Measurements from ENCODE around the gene C6. TPM values are rescaled to one million over a fixed set of nuclear protein-coding genes. Genes with fewer than 3 reads are reported as not detected.

C6 gene
- total and polyA plus RNA-seq, 10 of the 15 experiments (the other 5 are each of a cell fraction or from before 2014, with no cell fraction given) = 0.31 TPM; not detected in 9

DNA sequence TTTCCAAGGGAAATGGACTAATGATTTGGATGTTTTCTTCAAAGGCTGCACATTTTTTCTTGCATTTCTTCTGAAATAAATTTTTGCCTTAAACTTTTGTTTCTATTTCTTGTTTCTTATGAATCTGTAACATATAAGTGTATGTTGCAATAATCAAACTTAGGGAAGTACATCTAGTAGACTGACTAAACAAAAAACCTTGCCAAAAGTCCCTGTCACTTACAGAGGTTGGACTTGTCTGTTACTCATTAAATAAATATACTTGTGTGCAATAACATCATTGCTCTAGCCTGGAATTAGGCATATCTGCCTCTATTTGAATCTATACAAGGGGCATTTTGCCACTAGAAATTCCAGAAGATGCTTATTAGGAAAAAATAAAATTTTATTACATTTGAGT, 56.6 kb downstream of the C6 start (continued):
- TF ChIP-seq, protein P1, sequence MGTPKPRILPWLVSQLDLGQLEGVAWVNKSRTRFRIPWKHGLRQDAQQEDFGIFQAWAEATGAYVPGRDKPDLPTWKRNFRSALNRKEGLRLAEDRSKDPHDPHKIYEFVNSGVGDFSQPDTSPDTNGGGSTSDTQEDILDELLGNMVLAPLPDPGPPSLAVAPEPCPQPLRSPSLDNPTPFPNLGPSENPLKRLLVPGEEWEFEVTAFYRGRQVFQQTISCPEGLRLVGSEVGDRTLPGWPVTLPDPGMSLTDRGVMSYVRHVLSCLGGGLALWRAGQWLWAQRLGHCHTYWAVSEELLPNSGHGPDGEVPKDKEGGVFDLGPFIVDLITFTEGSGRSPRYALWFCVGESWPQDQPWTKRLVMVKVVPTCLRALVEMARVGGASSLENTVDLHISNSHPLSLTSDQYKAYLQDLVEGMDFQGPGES (IDR thresholded peaks at IDR 0.05) = no peak

DNA sequence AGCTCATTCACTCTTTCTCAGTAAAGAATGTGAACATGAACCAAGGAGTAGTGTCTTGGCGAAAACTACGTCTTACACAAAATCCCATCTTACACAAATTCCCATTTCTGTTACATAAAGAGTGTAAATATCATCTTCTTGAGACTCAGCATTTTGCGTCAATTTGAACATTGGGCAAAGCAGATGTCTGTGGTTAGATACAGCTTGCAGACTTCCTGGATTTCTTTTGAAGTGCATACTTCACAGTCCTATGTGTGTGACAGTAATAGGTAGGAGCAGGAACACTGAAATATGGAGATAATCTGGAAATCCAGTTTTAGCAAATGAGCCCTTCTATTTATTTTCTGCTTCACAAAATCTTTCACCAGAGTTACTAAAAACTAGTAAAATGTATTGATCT, 58.8 kb downstream of the C6 start:
- no peak for DNase-seq (ENCODE audit: low read depth, low spot score)
- POLR2A ChIA-PET = no interaction called here
- Histone ChIP-seq H3K27ac (ENCODE audit: control insufficient read depth, insufficient read depth) (no peak overlapping the region), H3K4me1 (ENCODE audit: control insufficient read depth, insufficient read depth, low read length) (no peaks in the 10 kb centered on the region), H3K36me3 (ENCODE audit: control insufficient read depth in 2 of 2, insufficient read depth in 2 of 2, low read length in 1 of 2) (no peaks in the 10 kb centered on the region), H3K4me3 (no peak overlapping the region), H4K20me1 (ENCODE audit: control insufficient read depth, insufficient read depth) (no peaks in the 10 kb centered on the region), H3K4me2 (ENCODE audit: control insufficient read depth, insufficient read depth) (no peak overlapping the region), H3K27me3 (replicated peaks in 1 of 2; ENCODE audit: control insufficient read depth in 2 of 2, insufficient read depth in 2 of 2, low read length in 1 of 2) (no peaks in the 10 kb centered on the region), H3K79me2 (ENCODE audit: control insufficient read depth, insufficient read depth, low read length) (no peaks in the 10 kb centered on the region), H2AFZ (ENCODE audit: control insufficient read depth, low read depth, low read length) (no peak overlapping the region), H3K9ac (ENCODE audit: control insufficient read depth, insufficient read depth, low read length) (no peak overlapping the region), H3K9me3 (replicated peaks; ENCODE audit: control insufficient read depth, insufficient read depth, low read length) (no peaks in the 10 kb centered on the region)
- CTCF ChIA-PET = no interaction called here
- BruUV-seq (replicated peaks) = no TSS peak
- intact Hi-C loops (cut with micrococcal nuclease; ENCODE audit: unreplicated experiment) (no loop called here), in situ Hi-C loops (cut with MboI) (no loop called here)
- FAIRE-seq = no peak
- SMC1A ChIA-PET (ENCODE audit: uncharacterized antibody, unreplicated experiment) = no interaction called here
- no peak for ATAC-seq
- RAD21 ChIA-PET (ENCODE audit: unreplicated experiment) = no interaction called here
- WGBS (ENCODE audit: insufficient coverage, insufficient replicate concordance, low lambda C conversion rate, missing lambda C conversion rate) = 3% methylated on average over 3 of the region's 3 CpGs
- TF ChIP-seq IRF4 (IDR thresholded peaks at IDR 0.05; ENCODE audit: low read depth, low read length) (no peak), SUPT20H (IDR thresholded peaks at IDR 0.05; ENCODE audit: borderline replicate concordance, control insufficient read depth, low read depth, low read length) (no peak), TARDBP (IDR thresholded peaks at IDR 0.05; ENCODE audit: borderline replicate concordance) (no peak), TCF12 (IDR thresholded peaks at IDR 0.05; ENCODE audit: low read depth, low read length) (no peak), ZNF217 (IDR thresholded peaks at IDR 0.05) (no peak), WRNIP1 (IDR thresholded peaks at IDR 0.05; ENCODE audit: borderline replicate concordance, low read depth, low read length) (no peak), SMAD5 (IDR thresholded peaks at IDR 0.05; ENCODE audit: low read depth) (no peak), ZNF24 (IDR thresholded peaks at IDR 0.05) (no peak), JUND (IDR thresholded peaks at IDR 0.05; ENCODE audit: low read depth, low read length) (no peak), GATAD2B (conservative IDR thresholded peaks at IDR 0.05; ENCODE audit: low read depth) (no peak), BMI1 (IDR thresholded peaks at IDR 0.05; ENCODE audit: borderline replicate concordance) (no peak), KLF5 (IDR thresholded peaks at IDR 0.05; ENCODE audit: partially characterized antibody) (no peak), SUZ12 (IDR thresholded peaks at IDR 0.05; ENCODE audit: unreplicated experiment) (no peak)
- TF ChIP-seq, protein P2, sequence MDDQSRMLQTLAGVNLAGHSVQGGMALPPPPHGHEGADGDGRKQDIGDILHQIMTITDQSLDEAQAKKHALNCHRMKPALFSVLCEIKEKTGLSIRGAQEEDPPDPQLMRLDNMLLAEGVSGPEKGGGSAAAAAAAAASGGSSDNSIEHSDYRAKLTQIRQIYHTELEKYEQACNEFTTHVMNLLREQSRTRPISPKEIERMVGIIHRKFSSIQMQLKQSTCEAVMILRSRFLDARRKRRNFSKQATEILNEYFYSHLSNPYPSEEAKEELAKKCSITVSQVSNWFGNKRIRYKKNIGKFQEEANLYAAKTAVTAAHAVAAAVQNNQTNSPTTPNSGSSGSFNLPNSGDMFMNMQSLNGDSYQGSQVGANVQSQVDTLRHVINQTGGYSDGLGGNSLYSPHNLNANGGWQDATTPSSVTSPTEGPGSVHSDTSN (IDR thresholded peaks at IDR 0.05; ENCODE audit: insufficient replicate concordance, low read depth, low read length) = no peak
- TF ChIP-seq, protein P3, sequence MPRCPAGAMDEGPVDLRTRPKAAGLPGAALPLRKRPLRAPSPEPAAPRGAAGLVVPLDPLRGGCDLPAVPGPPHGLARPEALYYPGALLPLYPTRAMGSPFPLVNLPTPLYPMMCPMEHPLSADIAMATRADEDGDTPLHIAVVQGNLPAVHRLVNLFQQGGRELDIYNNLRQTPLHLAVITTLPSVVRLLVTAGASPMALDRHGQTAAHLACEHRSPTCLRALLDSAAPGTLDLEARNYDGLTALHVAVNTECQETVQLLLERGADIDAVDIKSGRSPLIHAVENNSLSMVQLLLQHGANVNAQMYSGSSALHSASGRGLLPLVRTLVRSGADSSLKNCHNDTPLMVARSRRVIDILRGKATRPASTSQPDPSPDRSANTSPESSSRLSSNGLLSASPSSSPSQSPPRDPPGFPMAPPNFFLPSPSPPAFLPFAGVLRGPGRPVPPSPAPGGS (IDR thresholded peaks at IDR 0.05; ENCODE audit: borderline replicate concordance, insufficient read depth, low read depth, low read length, poor library complexity, severe bottlenecking) = no peak
- TF ChIP-seq, protein P4, sequence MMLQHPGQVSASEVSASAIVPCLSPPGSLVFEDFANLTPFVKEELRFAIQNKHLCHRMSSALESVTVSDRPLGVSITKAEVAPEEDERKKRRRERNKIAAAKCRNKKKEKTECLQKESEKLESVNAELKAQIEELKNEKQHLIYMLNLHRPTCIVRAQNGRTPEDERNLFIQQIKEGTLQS (IDR thresholded peaks at IDR 0.05; ENCODE audit: borderline replicate concordance, extremely low read depth, low read depth, low read length) = no peak
